Keratinocyte (primary cell): Measurements from ENCODE around the gene TSPAN7. TPM values are rescaled to one million over a fixed set of nuclear protein-coding genes. Genes with fewer than 3 reads are reported as not detected.

Experiments
- DNase-seq: peaks from one replicate; pipeline ENCODE4 v3.0.0-alpha.2; 2011; ENCODE audit warnings: low read depth, missing footprints, low spot score
- FAIRE-seq: peaks from 2 replicates; lab custom pipeline; 2011; peaks lifted over from hg19 to GRCh38; lab: Jason Lieb, UNC
- H2AFZ ChIP-seq: 2 replicates; pipeline ENCODE4 v1.6.0; 2012; ENCODE audit warnings: low read length, control low read depth, inconsistent platforms; ENCODE audit not compliant: control insufficient read depth
- H3K27ac ChIP-seq: 2 replicates; pipeline ENCODE4 v1.5.1; 2011; ENCODE audit warnings: low read length; ENCODE audit not compliant: control insufficient read depth, insufficient read depth
- H3K27me3 ChIP-seq: 3 replicates; pipeline ENCODE4 v1.6.0; 2011; ENCODE audit warnings: low read length; ENCODE audit not compliant: control insufficient read depth, insufficient read depth; ENCODE audit errors: extremely low read depth
- H3K36me3 ChIP-seq, 2 experiments: 2 replicates in 1 of 2; 3 replicates in 1 of 2; pipeline ENCODE4 v1.5.1; 2011; ENCODE audit warnings: low read length in 2 of 2, mild to moderate bottlenecking in 1 of 2; ENCODE audit not compliant: control insufficient read depth in 2 of 2, insufficient read depth in 2 of 2; ENCODE audit errors: extremely low read depth in 1 of 2
- H3K4me1 ChIP-seq: 3 replicates; pipeline ENCODE4 v1.5.1; 2011; ENCODE audit warnings: low read length; ENCODE audit not compliant: control insufficient read depth, insufficient read depth; ENCODE audit errors: extremely low read depth
- H3K4me2 ChIP-seq: 3 replicates; pipeline ENCODE4 v1.6.0; 2011; ENCODE audit warnings: low read depth, low read length; ENCODE audit not compliant: control insufficient read depth, insufficient read depth; ENCODE audit errors: extremely low read depth
- H3K4me3 ChIP-seq, 3 experiments: fragments of 200-600 bp in 1 of 3; sonication (generic) in 1 of 3; 2 replicates in 2 of 3; 3 replicates in 1 of 3; pipeline ENCODE4 v1.5.1; 2011 to 2016; ENCODE audit warnings: low read length in 3 of 3, mild to moderate bottlenecking in 3 of 3, control low read depth in 2 of 3, inconsistent platforms in 1 of 3, low read depth in 1 of 3, mixed read lengths in 1 of 3, mixed run types in 1 of 3, moderate library complexity in 1 of 3; ENCODE audit not compliant: control insufficient read depth in 2 of 3, insufficient read depth in 2 of 3; ENCODE audit errors: extremely low read depth in 1 of 3
- H3K79me2 ChIP-seq: 2 replicates; pipeline ENCODE4 v1.6.0; 2012; ENCODE audit warnings: low read length; ENCODE audit not compliant: control insufficient read depth, insufficient read depth
- H3K9ac ChIP-seq: 3 replicates; pipeline ENCODE4 v1.6.0; 2011; ENCODE audit warnings: low read length; ENCODE audit not compliant: control insufficient read depth, insufficient read depth; ENCODE audit errors: extremely low read depth
- H3K9me1 ChIP-seq: 3 replicates; pipeline ENCODE4 v1.6.0; 2011; ENCODE audit warnings: low read length; ENCODE audit not compliant: control insufficient read depth, insufficient read depth; ENCODE audit errors: extremely low read depth
- H3K9me3 ChIP-seq: 2 replicates; pipeline ENCODE4 v1.5.1; 2012; ENCODE audit warnings: low read depth, low read length; ENCODE audit not compliant: control insufficient read depth
- H4K20me1 ChIP-seq: 3 replicates; pipeline ENCODE4 v1.6.0; 2011; ENCODE audit warnings: low read length; ENCODE audit not compliant: control insufficient read depth, insufficient read depth; ENCODE audit errors: extremely low read depth
- CTCF ChIP-seq, 3 experiments: IDR thresholded peaks in 1 of 3; conservative IDR thresholded peaks in 1 of 3; optimal IDR thresholded peaks in 1 of 3; 2 replicates in 2 of 3; 3 replicates in 1 of 3; pipeline versions ENCODE3 to v1.5.1; 2011; ENCODE audit warnings: low read length in 3 of 3, mild to moderate bottlenecking in 3 of 3, moderate library complexity in 2 of 3, control low read depth in 1 of 3, inconsistent platforms in 1 of 3; ENCODE audit not compliant: insufficient read depth in 2 of 3; ENCODE audit errors: extremely low read depth in 1 of 3
- EZH2 ChIP-seq: IDR thresholded peaks from one replicate; pipeline ENCODE4 v1.6.1; 2012; ENCODE audit warnings: inconsistent platforms, mild to moderate bottlenecking, low read length, moderate library complexity
- dilution Hi-C: fragments of 300-500 bp; cut with MboI; formaldehyde crosslinking; loops from one replicate; pipeline ENCODE4 v1.7.0; 2020; ENCODE audit warnings: low sequenced_read_pairs; ENCODE audit not compliant: extremely low pct_ligation_motif_present
- polyA plus RNA-seq, 5 experiments: library from polyadenylated mRNA; depleted of rRNA in 3 of 5; stranded (reverse) in 3 of 5; stranded (forward) in 1 of 5; unstranded in 1 of 5; fragments of >200 nt; gene quantifications; 1 replicate in 1 of 5; 2 replicates in 3 of 5; 3 replicates in 1 of 5; pipeline versions ENCODE4 v1.2.1 to v1.2.3, GENCODE V29; 2011 to 2012; ENCODE audit warnings: missing spikeins in 2 of 5, low read depth in 1 of 5, low replicate concordance in 1 of 5

Gene TSPAN7
- polyA plus RNA-seq, 1 donor (not counting 4 experiments of a cell fraction or from before 2014, with no cell fraction given): 2.3 TPM

GRCh38 chrX:38558686-38559085 lies 2.7 kb upstream of the TSPAN7 start:
- DNase-seq (no peak), FAIRE-seq (peak; percentile 82)
- Histone ChIP-seq H3K9ac (no peak overlapping the region), H3K27me3 (no peaks in the 10 kb centered on the region), H3K4me3 (no peak overlapping the region), H3K79me2 (no peaks in the 10 kb centered on the region), H3K27ac (no peak overlapping the region), H3K4me1 (peaks cover 8% of the 10 kb centered on the region), H3K36me3 (no peaks in the 10 kb centered on the region), H4K20me1 (no peaks in the 10 kb centered on the region), H3K4me2 (peak overlapping the region; percentile 0), H3K9me3 (no peaks in the 10 kb centered on the region), H2AFZ (no peak overlapping the region), H3K9me1 (no peaks in the 10 kb centered on the region)
- dilution Hi-C loops: no loop called here
- no peak for TF ChIP-seq EZH2
- no peak for TF ChIP-seq CTCF (optimal IDR thresholded peaks at IDR 0.05 in 1 of 3, IDR thresholded peaks at IDR 0.05 in 1 of 3, conservative IDR thresholded peaks at IDR 0.05 in 1 of 3; ENCODE audit: extremely low read depth in 1 of 3, insufficient read depth in 2 of 3, low read length in 3 of 3)

DNA sequence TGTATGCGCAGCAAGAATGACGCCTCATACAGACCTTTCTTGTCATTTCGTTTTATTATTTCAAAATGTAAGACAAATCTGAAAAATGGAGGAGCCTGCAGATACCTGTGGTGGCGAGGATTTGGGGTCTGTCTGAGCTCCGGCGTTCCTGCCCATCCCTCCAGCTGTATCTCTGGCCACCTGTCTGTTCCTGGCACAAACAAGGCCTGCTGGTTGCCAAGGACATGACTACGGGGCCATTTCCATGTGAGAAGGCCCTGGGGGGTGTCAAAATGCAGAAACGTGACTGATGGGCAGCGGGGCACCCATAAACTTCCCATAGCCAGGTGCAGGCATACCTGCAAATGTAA lies 591 bp upstream of the TSPAN7 start:
- DNase-seq: no peak
- Histone ChIP-seq H4K20me1 (no peaks in the 10 kb centered on the region), H3K9me1 (no peaks in the 10 kb centered on the region), H3K9ac (peak overlapping the region; percentile 45), H3K9me3 (no peaks in the 10 kb centered on the region), H3K4me3 (peak overlapping the region; percentile 33 to 57 (median 38)), H3K4me2 (peak overlapping the region; percentile 70), H2AFZ (peak overlapping the region; percentile 35), H3K4me1 (peaks cover 8% of the 10 kb centered on the region), H3K27ac (peak overlapping the region; percentile 13), H3K36me3 (no peaks in the 10 kb centered on the region), H3K79me2 (no peaks in the 10 kb centered on the region), H3K27me3 (no peaks in the 10 kb centered on the region)
- dilution Hi-C loops: no loop called here
- no peak for FAIRE-seq
- no peak for TF ChIP-seq CTCF (optimal IDR thresholded peaks at IDR 0.05 in 1 of 3, IDR thresholded peaks at IDR 0.05 in 1 of 3, conservative IDR thresholded peaks at IDR 0.05 in 1 of 3; ENCODE audit: extremely low read depth in 1 of 3, insufficient read depth in 2 of 3, low read length in 3 of 3)
- TF ChIP-seq EZH2: no peak
